Stimulated activated naive B cell treated with anti-CD40 and anti-IgM and Interleukin-4, amounts not matched to agents 10 μg/mL and 1 μg/mL and 100 μg/mL, for 72 hours (primary cell): ENCODE results near the gene MS4A10.
A peak's percentile ranks its signal among the peaks of the same experiment; 100 is the strongest.
"Not testable (repeated sequence)": the region's sequence is repeated elsewhere in the genome, so short reads cannot be mapped to it uniquely, and the experiment has no call there.

Experiments used
- ATAC-seq, 2 donors: fragments of 150-1000 bp; cut with Tn5 transposase; replicated peaks; 2 replicates each; pipeline ENCODE4 v1.10.0; 2021; ENCODE audit warnings: moderate library complexity in 1 of 2
- DNase-seq: peaks from one replicate; pipeline ENCODE4 v3.0.0; 2021
- H3K27ac Mint-ChIP-seq: one replicate; pipeline ENCODE4 v1.8.0; 2022; ENCODE audit warnings: mild to moderate bottlenecking, mixed read lengths
- H3K27me3 Mint-ChIP-seq, 2 donors: one replicate each; pipeline ENCODE4 v1.8.0; 2022; ENCODE audit warnings: mixed read lengths in 2 of 2
- H3K36me3 Mint-ChIP-seq, 2 donors: one replicate each; pipeline ENCODE4 v1.8.0; 2022; ENCODE audit warnings: mixed read lengths in 2 of 2, mild to moderate bottlenecking in 1 of 2
- H3K4me1 Mint-ChIP-seq, 2 donors: one replicate each; pipeline ENCODE4 v1.8.0; 2022; ENCODE audit warnings: mixed read lengths in 2 of 2, mild to moderate bottlenecking in 1 of 2
- H3K4me3 Mint-ChIP-seq, 2 donors: one replicate each; pipeline ENCODE4 v1.8.0; 2022; ENCODE audit warnings: mild to moderate bottlenecking in 2 of 2, mixed read lengths in 2 of 2, moderate library complexity in 1 of 2
- H3K9me3 Mint-ChIP-seq, 2 donors: one replicate each; pipeline ENCODE4 v1.8.0; 2022; ENCODE audit warnings: mixed read lengths in 2 of 2, mild to moderate bottlenecking in 1 of 2

Gene MS4A10

GRCh38 chr11:60810151-60810550, 25.0 kb downstream of the MS4A10 start:
- H3K27me3 Mint-ChIP-seq: peaks cover 14 to 23% of the 10 kb centered on the region in 2 donors
- no peaks in the 10 kb centered on the region for H3K36me3 Mint-ChIP-seq
- no peak overlapping the region for H3K4me3 Mint-ChIP-seq
- H3K4me1 Mint-ChIP-seq: peaks cover 5 to 7% of the 10 kb centered on the region in 2 donors
- H3K9me3 Mint-ChIP-seq: no peaks in the 10 kb centered on the region
- ATAC-seq: no peak
- no peak overlapping the region for H3K27ac Mint-ChIP-seq
- DNase-seq: no peak

GRCh38 chr11:60810569-60810968, 25.4 kb downstream of the MS4A10 start:
- Mint-ChIP-seq H3K4me3 (no peak overlapping the region), H3K4me1 (peaks cover 5 to 7% of the 10 kb centered on the region in 2 donors), H3K36me3 (no peaks in the 10 kb centered on the region), H3K9me3 (no peaks in the 10 kb centered on the region), H3K27ac (no peak overlapping the region), H3K27me3 (peaks cover 14 to 23% of the 10 kb centered on the region in 2 donors)
- DNase-seq: no peak
- no peak for ATAC-seq

- Mint-ChIP-seq H3K27me3 (peaks cover 17% of the 10 kb centered on the region in 2 donors), H3K4me1 (peaks cover 5 to 7% of the 10 kb centered on the region in 2 donors), H3K4me3 (no peak overlapping the region), H3K27ac (no peak overlapping the region), H3K36me3 (no peaks in the 10 kb centered on the region), H3K9me3 (peaks cover 0 to 2% of the 10 kb centered on the region in 2 donors)
- DNase-seq (no peak), ATAC-seq (peak; percentile 83 to 92)
Measured at GRCh38 chr11:60813324-60813723, 28.2 kb downstream of the MS4A10 start.

- ATAC-seq (no peak), DNase-seq (no peak)
- Mint-ChIP-seq H3K4me3 (no peak overlapping the region), H3K27me3 (peaks cover 17 to 21% of the 10 kb centered on the region in 2 donors), H3K9me3 (peaks cover 0 to 2% of the 10 kb centered on the region in 2 donors), H3K4me1 (peaks cover 5 to 7% of the 10 kb centered on the region in 2 donors), H3K36me3 (no peaks in the 10 kb centered on the region), H3K27ac (no peak overlapping the region)
Measured at GRCh38 chr11:60814112-60814511, 29.0 kb downstream of the MS4A10 start.

GRCh38 chr11:60816590-60817157, 31.5 kb downstream of the MS4A10 start:
- Mint-ChIP-seq H3K27ac (no peak overlapping the region), H3K4me3 (no peak overlapping the region), H3K4me1 (peaks cover 5 to 7% of the 10 kb centered on the region in 2 donors), H3K27me3 (peaks cover 13 to 15% of the 10 kb centered on the region in 2 donors), H3K9me3 (peaks cover 0 to 2% of the 10 kb centered on the region in 2 donors), H3K36me3 (no peaks in the 10 kb centered on the region)
- DNase-seq: no peak
- no peak for ATAC-seq

GRCh38 chr11:60818057-60818456, 32.9 kb downstream of the MS4A10 start:
- Mint-ChIP-seq H3K4me1 (peaks cover 10 to 16% of the 10 kb centered on the region in 2 donors), H3K36me3 (no peaks in the 10 kb centered on the region), H3K27ac (no peak overlapping the region), H3K27me3 (peaks cover 8 to 12% of the 10 kb centered on the region in 2 donors), H3K9me3 (peaks cover 0 to 2% of the 10 kb centered on the region in 2 donors), H3K4me3 (no peak overlapping the region)
- no peak for DNase-seq
- no peak for ATAC-seq

- no peak overlapping the region for H3K27ac Mint-ChIP-seq
Measured at GRCh38 chr11:60821827-60822599, 36.9 kb downstream of the MS4A10 start.

GRCh38 chr11:60823745-60824306, 38.7 kb downstream of the MS4A10 start:
- not testable (repeated sequence) for H3K27ac Mint-ChIP-seq, H3K4me3 Mint-ChIP-seq, H3K36me3 Mint-ChIP-seq, H3K9me3 Mint-ChIP-seq, ATAC-seq, DNase-seq
- Mint-ChIP-seq H3K27me3 (peaks cover 10 to 28% of the 10 kb centered on the region in 2 donors), H3K4me1 (peaks cover 6 to 10% of the 10 kb centered on the region in 2 donors)

More at GRCh38 chr11:60821827-60822599, 36.9 kb downstream of the MS4A10 start:
- H3K4me1 Mint-ChIP-seq: peaks cover 6 to 10% of the 10 kb centered on the region in 2 donors
- H3K4me3 Mint-ChIP-seq: peak overlapping the region in 1 of 2 donors; percentile 10
- ATAC-seq (peak; percentile 64 to 78), DNase-seq (peak; percentile 18)
- no peaks in the 10 kb centered on the region for H3K9me3 Mint-ChIP-seq
- peaks cover 11 to 14% of the 10 kb centered on the region in 2 donors for H3K27me3 Mint-ChIP-seq
- H3K36me3 Mint-ChIP-seq: no peaks in the 10 kb centered on the region

- Mint-ChIP-seq H3K4me1 (peaks cover 6 to 10% of the 10 kb centered on the region in 2 donors), H3K36me3 (no peaks in the 10 kb centered on the region), H3K9me3 (no peaks in the 10 kb centered on the region), H3K27me3 (peaks cover 7 to 27% of the 10 kb centered on the region in 2 donors), H3K27ac (no peak overlapping the region), H3K4me3 (no peak overlapping the region)
- no peak for DNase-seq
- ATAC-seq: no peak
Measured at GRCh38 chr11:60825118-60825517, 40.0 kb downstream of the MS4A10 start.

- Mint-ChIP-seq H3K4me1 (peaks cover 6 to 14% of the 10 kb centered on the region in 2 donors), H3K27ac (no peak overlapping the region), H3K9me3 (no peaks in the 10 kb centered on the region), H3K4me3 (no peak overlapping the region), H3K27me3 (peaks cover 7 to 23% of the 10 kb centered on the region in 2 donors), H3K36me3 (no peaks in the 10 kb centered on the region)
- DNase-seq (no peak), ATAC-seq (no peak)
Measured at GRCh38 chr11:60825790-60826189, 40.7 kb downstream of the MS4A10 start.

GRCh38 chr11:60830478-60831142, 45.5 kb downstream of the MS4A10 start:
- Mint-ChIP-seq H3K27ac (no peak overlapping the region), H3K4me3 (no peak overlapping the region), H3K4me1 (peaks cover 8 to 17% of the 10 kb centered on the region in 2 donors), H3K27me3 (peaks cover 4 to 19% of the 10 kb centered on the region in 2 donors), H3K9me3 (no peaks in the 10 kb centered on the region), H3K36me3 (no peaks in the 10 kb centered on the region)
- ATAC-seq (peak; percentile 12 to 41), DNase-seq (no peak)

GRCh38 chr11:60831143-60831500, 46.0 kb downstream of the MS4A10 start:
- H3K27me3 Mint-ChIP-seq: peaks cover 4 to 19% of the 10 kb centered on the region in 2 donors
- peak; percentile 65 for DNase-seq
- peak; percentile 93 for ATAC-seq
- H3K27ac Mint-ChIP-seq: no peak overlapping the region
- no peaks in the 10 kb centered on the region for H3K36me3 Mint-ChIP-seq
- H3K4me3 Mint-ChIP-seq: no peak overlapping the region
- no peaks in the 10 kb centered on the region for H3K9me3 Mint-ChIP-seq
- H3K4me1 Mint-ChIP-seq: peaks cover 12 to 22% of the 10 kb centered on the region in 2 donors

GRCh38 chr11:60831501-60832079, 46.5 kb downstream of the MS4A10 start:
- ATAC-seq (no peak), DNase-seq (no peak)
- H3K4me1 Mint-ChIP-seq: peaks cover 12 to 23% of the 10 kb centered on the region in 2 donors
- no peaks in the 10 kb centered on the region for H3K36me3 Mint-ChIP-seq
- H3K27ac Mint-ChIP-seq: no peak overlapping the region
- no peak overlapping the region for H3K4me3 Mint-ChIP-seq
- no peaks in the 10 kb centered on the region for H3K9me3 Mint-ChIP-seq
- peaks cover 4 to 19% of the 10 kb centered on the region in 2 donors for H3K27me3 Mint-ChIP-seq
